K562 (cell line): ENCODE measurements around the gene STAT6. TPM values are rescaled to one million over a fixed set of nuclear protein-coding genes. Genes with fewer than 3 reads are reported as not detected.

Experiments
- ATAC-seq: fragments of 200-7000 bp; cut with Tn5 transposase; 3 replicates; pipeline ENCODE4 v1.9.1; 2020; ENCODE audit warnings: moderate library complexity
- BruUV-seq: library from RNA; stranded (reverse); fragments of 400-500 nt; replicated peaks from 2 replicates; lab custom pipeline; 2021; lab: Mats Ljungman, UMichigan
- CTCF ChIA-PET: fragments of 300-600 bp; formaldehyde crosslinking; extraction: SDS; loops from one replicate; lab custom pipeline; 2021; ENCODE audit warnings: low intra/inter-chr PET ratio; lab: Yijun Ruan, JAX
- POLR2A ChIA-PET: fragments of 300-600, 350-650 bp; sonication (Branson Sonifier 250); formaldehyde crosslinking; extraction: SDS; loops from one replicate; lab custom pipeline; 2021; ENCODE audit warnings: antibody characterized with exemption, inconsistent platforms; lab: Yijun Ruan, JAX
- DNase-seq, 4 experiments: peaks; one replicate each; pipeline versions ENCODE4 v3.0.0 to v3.0.0-alpha.2; 2011 to 2018; ENCODE audit warnings: low spot score in 3 of 4, mixed read lengths in 3 of 4; ENCODE audit errors: extremely low read depth in 1 of 4
- FAIRE-seq: peaks from 2 replicates; lab custom pipeline; 2011; peaks lifted over from hg19 to GRCh38; lab: Jason Lieb, UNC
- H2AFZ ChIP-seq: 2 replicates; pipeline ENCODE4 v1.6.0; 2011; ENCODE audit warnings: low read depth, low read length, control low read depth, inconsistent platforms
- H3K27ac ChIP-seq: fragments of 200-600 bp; 3 replicates; pipeline ENCODE4 v1.8.0; 2011; ENCODE audit warnings: low read depth, mild to moderate bottlenecking, control low read depth, inconsistent platforms, low read length, moderate library complexity, mixed read lengths; ENCODE audit errors: extremely low read depth
- H3K27me3 ChIP-seq, 2 experiments: fragments of 300-600 bp in 1 of 2; 2 replicates in 1 of 2; 3 replicates in 1 of 2; pipeline versions ENCODE4 v1.6.0 to v1.8.0; 2011; ENCODE audit warnings: inconsistent platforms in 2 of 2, low read length in 2 of 2, mild to moderate bottlenecking in 1 of 2, mixed read lengths in 1 of 2, moderate library complexity in 1 of 2; ENCODE audit not compliant: control insufficient read depth in 2 of 2, insufficient read depth in 2 of 2
- H3K36me3 ChIP-seq: fragments of 300-600 bp; 3 replicates; pipeline ENCODE4 v1.8.0; 2011; ENCODE audit warnings: mild to moderate bottlenecking, low read length, inconsistent platforms; ENCODE audit not compliant: control insufficient read depth, insufficient read depth
- H3K4me1 ChIP-seq, 2 experiments: fragments of 200-600 bp in 1 of 2; replicated peaks in 1 of 2; 2 replicates in 1 of 2; 3 replicates in 1 of 2; pipeline versions ENCODE4 v1.5.1 to v1.8.0; 2011; ENCODE audit warnings: inconsistent platforms in 2 of 2, low read length in 2 of 2, mild to moderate bottlenecking in 1 of 2, mixed read lengths in 1 of 2, moderate library complexity in 1 of 2; ENCODE audit not compliant: control insufficient read depth in 2 of 2, insufficient read depth in 2 of 2
- H3K4me2 ChIP-seq: 2 replicates; pipeline ENCODE4 v1.6.1; 2011; ENCODE audit warnings: low read length, control low read depth, inconsistent platforms, mixed read lengths; ENCODE audit not compliant: insufficient read depth
- H3K4me3 ChIP-seq: fragments of 200-600 bp; sonication (generic), shearing (Covaris generic); 2 replicates; pipeline ENCODE4 v1.5.1; 2016; ENCODE audit warnings: control low read depth, inconsistent platforms
- H3K79me2 ChIP-seq: fragments of 200-600 bp; 3 replicates; pipeline ENCODE4 v1.8.0; 2011; ENCODE audit warnings: low read length, inconsistent platforms; ENCODE audit not compliant: control insufficient read depth, insufficient read depth
- H3K9ac ChIP-seq, 2 experiments: 2 replicates each; pipeline versions ENCODE4 v1.6.0 to v1.6.1; 2011; ENCODE audit warnings: low read depth in 2 of 2, low read length in 2 of 2, control low read depth in 1 of 2, inconsistent platforms in 1 of 2, mild to moderate bottlenecking in 1 of 2, mixed read lengths in 1 of 2; ENCODE audit not compliant: insufficient read depth in 1 of 2
- H3K9me1 ChIP-seq: one replicate; pipeline ENCODE4 v1.6.0; 2011; ENCODE audit warnings: inconsistent platforms, mild to moderate bottlenecking, low read length, moderate library complexity; ENCODE audit not compliant: control insufficient read depth, insufficient read depth
- H3K9me3 ChIP-seq: replicated peaks from 2 replicates; pipeline ENCODE4 v1.5.1; 2011; ENCODE audit warnings: low read depth, low read length, inconsistent platforms; ENCODE audit not compliant: control insufficient read depth, insufficient read depth
- H4K20me1 ChIP-seq: replicated peaks from 2 replicates; pipeline ENCODE4 v1.6.1; 2011; ENCODE audit warnings: low read length, inconsistent platforms, mixed read lengths; ENCODE audit not compliant: control insufficient read depth, insufficient read depth
- CBX2 ChIP-seq: fragments of 200-600 bp; sonication (generic); IDR thresholded peaks from one replicate; pipeline ENCODE4 v1.6.1; 2012; ENCODE audit warnings: mild to moderate bottlenecking, low read length, inconsistent platforms; ENCODE audit not compliant: insufficient read depth, poor library complexity, severe bottlenecking
- CREBBP ChIP-seq: IDR thresholded peaks from one replicate; pipeline ENCODE4 v1.6.1; 2012; ENCODE audit warnings: low read depth, mild to moderate bottlenecking, control low read depth, inconsistent platforms, low read length
- HDAC1 ChIP-seq, 2 experiments: fragments of 450-650 bp; IDR thresholded peaks; 2 replicates each; pipeline ENCODE4 v1.6.1; 2016 to 2017; ENCODE audit warnings: inconsistent platforms in 1 of 2, mild to moderate bottlenecking in 1 of 2, moderate library complexity in 1 of 2
- NONO ChIP-seq, 2 experiments: fragments of 200-400 bp in 1 of 2; fragments of 450-650 bp in 1 of 2; formaldehyde crosslinking in 1 of 2; IDR thresholded peaks; 2 replicates each; pipeline ENCODE4 v1.6.1; 2017; ENCODE audit warnings: low read depth in 2 of 2, mild to moderate bottlenecking in 2 of 2, moderate library complexity in 2 of 2, low read length in 1 of 2
- PRMT5 ChIP-seq: sonication (generic); formaldehyde crosslinking; IDR thresholded peaks from 2 replicates; pipeline ENCODE4 v1.5.0; 2020; ENCODE audit warnings: missing genetic modification reagents
- SMARCB1 ChIP-seq: IDR thresholded peaks from 2 replicates; pipeline ENCODE4 v1.6.1; 2011; ENCODE audit warnings: improper control_type of control experiment, low read depth; ENCODE audit not compliant: insufficient read length
- SP1 ChIP-seq: sonication (generic); formaldehyde crosslinking; IDR thresholded peaks from 2 replicates; pipeline ENCODE4 v1.8.1; 2022; ENCODE audit warnings: mild to moderate bottlenecking, missing genetic modification reagents
- TOE1 ChIP-seq, 2 experiments: fragments of 450-650 bp in 1 of 2; sonication (generic) in 1 of 2; formaldehyde crosslinking in 1 of 2; IDR thresholded peaks; 2 replicates each; pipeline versions ENCODE4 v1.7.1 to v1.8.0; 2016 to 2022; ENCODE audit warnings: borderline replicate concordance in 2 of 2, mild to moderate bottlenecking in 2 of 2, antibody characterized with exemption in 1 of 2, inconsistent platforms in 1 of 2, low read depth in 1 of 2, missing genetic modification reagents in 1 of 2, moderate library complexity in 1 of 2
- ZFP1 ChIP-seq: fragments of 450-650 bp; formaldehyde crosslinking; IDR thresholded peaks from 2 replicates; pipeline ENCODE4 v1.4.0; 2020; ENCODE audit warnings: mild to moderate bottlenecking, mixed read lengths
- WGBS: fragments of 100-300 bp; shearing (Covaris generic); methylation state at CpG from one replicate; pipeline ENCODE4 v1.1.6; 2016; ENCODE audit warnings: low coverage, mixed read lengths; ENCODE audit not compliant: insufficient coverage; ENCODE audit errors: missing lambda C conversion rate; 5-methylcytosine and 5-hydroxymethylcytosine counted together
- in situ Hi-C: fragments of 300-500 bp; cut with MboI; formaldehyde crosslinking; loops from 4 replicates; pipeline ENCODE4 v1.15.0; 2018; ENCODE audit warnings: inconsistent platforms, mixed read lengths
- intact Hi-C: fragments of 100-400 bp; cut with micrococcal nuclease; formaldehyde crosslinking; loops from 2 replicates; pipeline ENCODE4 v1.14.2; 2022
- polyA plus RNA-seq, 8 experiments: library from polyadenylated mRNA; depleted of rRNA in 4 of 8; stranded (reverse) in 5 of 8; unstranded in 3 of 8; fragments of >200 nt; fragmentation: Nextera tagmentation in 2 of 8; fragmentation: Illumina TruSeq in 1 of 8; extraction: Ambion mirVana in 2 of 8; extraction: Trizol in 1 of 8; gene quantifications; 2 replicates each; pipeline versions ENCODE4 v1.2.1 to v1.2.3, GENCODE V29; 2011 to 2014; ENCODE audit warnings: inconsistent platforms in 1 of 8, missing spikeins in 1 of 8
- total RNA-seq, 7 experiments: library from RNA; depleted of rRNA in 6 of 7; stranded (reverse); fragments of >200 nt in 6 of 7; fragmentation: Illumina TruSeq in 2 of 7; extraction: Trizol in 2 of 7; gene quantifications; 2 replicates each; pipeline versions ENCODE4 v1.2.1 to v1.2.3, GENCODE V29; 2011 to 2021; ENCODE audit warnings: low replicate concordance in 1 of 7
- TF ChIP-seq, protein P1 (sequence below): sonication (generic); formaldehyde crosslinking; IDR thresholded peaks from 2 replicates; pipeline ENCODE4 v1.8.0; 2023; ENCODE audit warnings: missing genetic modification reagents, mild to moderate bottlenecking, borderline replicate concordance
- TF ChIP-seq, protein P2 (sequence below): IDR thresholded peaks from 3 replicates; pipeline ENCODE4 v1.6.1; 2011; ENCODE audit warnings: borderline replicate concordance, mild to moderate bottlenecking; ENCODE audit not compliant: insufficient read length, insufficient read depth
- TF ChIP-seq, protein P3 (sequence below): sonication (generic); formaldehyde crosslinking; IDR thresholded peaks from 2 replicates; pipeline ENCODE4 v1.8.1; 2023; ENCODE audit warnings: mild to moderate bottlenecking, missing genetic modification reagents

Gene STAT6
- total and polyA plus RNA-seq, 9 of the 15 experiments (the other 6 are each of a cell fraction or from before 2014, with no cell fraction given), result 2.4 to 49.5 (median 26.5) TPM

DNA sequence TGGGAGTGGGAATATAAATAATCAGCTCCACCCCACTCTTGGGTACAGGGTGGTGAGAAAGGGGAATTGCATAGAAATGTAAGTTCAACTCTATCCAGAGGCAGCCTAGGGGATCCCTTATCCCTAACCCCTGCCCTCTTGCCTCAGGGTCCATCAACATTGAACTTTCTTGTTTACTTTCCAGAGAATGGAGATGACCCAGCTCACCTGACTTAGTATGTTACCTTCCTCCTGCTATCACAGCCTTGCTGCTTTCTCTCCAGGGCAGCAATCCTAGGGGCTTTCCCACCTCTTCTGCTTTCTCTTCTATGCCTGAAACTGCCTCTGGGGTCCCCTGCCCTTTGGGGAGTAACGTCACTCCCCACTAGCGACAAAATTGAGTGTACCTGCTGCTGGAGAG, 19.8 kb upstream of the STAT6 start:
- no peak for ATAC-seq
- Histone ChIP-seq H2AFZ (no peak overlapping the region), H3K79me2 (no peaks in the 10 kb centered on the region), H4K20me1 (no peaks in the 10 kb centered on the region), H3K4me3 (no peak overlapping the region), H3K27me3 (no peaks in the 10 kb centered on the region), H3K9me3 (no peaks in the 10 kb centered on the region), H3K9ac (no peak overlapping the region)
- WGBS, result 11% methylated on average over 2 of the region's 2 CpGs
- TF ChIP-seq, protein P1, sequence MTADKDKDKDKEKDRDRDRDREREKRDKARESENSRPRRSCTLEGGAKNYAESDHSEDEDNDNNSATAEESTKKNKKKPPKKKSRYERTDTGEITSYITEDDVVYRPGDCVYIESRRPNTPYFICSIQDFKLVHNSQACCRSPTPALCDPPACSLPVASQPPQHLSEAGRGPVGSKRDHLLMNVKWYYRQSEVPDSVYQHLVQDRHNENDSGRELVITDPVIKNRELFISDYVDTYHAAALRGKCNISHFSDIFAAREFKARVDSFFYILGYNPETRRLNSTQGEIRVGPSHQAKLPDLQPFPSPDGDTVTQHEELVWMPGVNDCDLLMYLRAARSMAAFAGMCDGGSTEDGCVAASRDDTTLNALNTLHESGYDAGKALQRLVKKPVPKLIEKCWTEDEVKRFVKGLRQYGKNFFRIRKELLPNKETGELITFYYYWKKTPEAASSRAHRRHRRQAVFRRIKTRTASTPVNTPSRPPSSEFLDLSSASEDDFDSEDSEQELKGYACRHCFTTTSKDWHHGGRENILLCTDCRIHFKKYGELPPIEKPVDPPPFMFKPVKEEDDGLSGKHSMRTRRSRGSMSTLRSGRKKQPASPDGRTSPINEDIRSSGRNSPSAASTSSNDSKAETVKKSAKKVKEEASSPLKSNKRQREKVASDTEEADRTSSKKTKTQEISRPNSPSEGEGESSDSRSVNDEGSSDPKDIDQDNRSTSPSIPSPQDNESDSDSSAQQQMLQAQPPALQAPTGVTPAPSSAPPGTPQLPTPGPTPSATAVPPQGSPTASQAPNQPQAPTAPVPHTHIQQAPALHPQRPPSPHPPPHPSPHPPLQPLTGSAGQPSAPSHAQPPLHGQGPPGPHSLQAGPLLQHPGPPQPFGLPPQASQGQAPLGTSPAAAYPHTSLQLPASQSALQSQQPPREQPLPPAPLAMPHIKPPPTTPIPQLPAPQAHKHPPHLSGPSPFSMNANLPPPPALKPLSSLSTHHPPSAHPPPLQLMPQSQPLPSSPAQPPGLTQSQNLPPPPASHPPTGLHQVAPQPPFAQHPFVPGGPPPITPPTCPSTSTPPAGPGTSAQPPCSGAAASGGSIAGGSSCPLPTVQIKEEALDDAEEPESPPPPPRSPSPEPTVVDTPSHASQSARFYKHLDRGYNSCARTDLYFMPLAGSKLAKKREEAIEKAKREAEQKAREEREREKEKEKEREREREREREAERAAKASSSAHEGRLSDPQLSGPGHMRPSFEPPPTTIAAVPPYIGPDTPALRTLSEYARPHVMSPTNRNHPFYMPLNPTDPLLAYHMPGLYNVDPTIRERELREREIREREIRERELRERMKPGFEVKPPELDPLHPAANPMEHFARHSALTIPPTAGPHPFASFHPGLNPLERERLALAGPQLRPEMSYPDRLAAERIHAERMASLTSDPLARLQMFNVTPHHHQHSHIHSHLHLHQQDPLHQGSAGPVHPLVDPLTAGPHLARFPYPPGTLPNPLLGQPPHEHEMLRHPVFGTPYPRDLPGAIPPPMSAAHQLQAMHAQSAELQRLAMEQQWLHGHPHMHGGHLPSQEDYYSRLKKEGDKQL, result no peak
- TF ChIP-seq TOE1 (IDR thresholded peaks at IDR 0.05; ENCODE audit: borderline replicate concordance) (no peak), TOE1 (CRISPR knock-in tag; IDR thresholded peaks at IDR 0.05; ENCODE audit: borderline replicate concordance, low read depth) (no peak), PRMT5 (CRISPR knock-in tag) (no peak), ZFP1 (CRISPR knock-in tag) (no peak), CREBBP (no peak), SMARCB1 (no peak), NONO (IDR thresholded peaks at IDR 0.05; ENCODE audit: low read depth in 2 of 2, low read length in 1 of 2) (no peak), CBX2 (no peak), SP1 (CRISPR knock-in tag) (no peak), HDAC1 (IDR thresholded peaks at IDR 0.05) (no peak)
- TF ChIP-seq, protein P2, sequence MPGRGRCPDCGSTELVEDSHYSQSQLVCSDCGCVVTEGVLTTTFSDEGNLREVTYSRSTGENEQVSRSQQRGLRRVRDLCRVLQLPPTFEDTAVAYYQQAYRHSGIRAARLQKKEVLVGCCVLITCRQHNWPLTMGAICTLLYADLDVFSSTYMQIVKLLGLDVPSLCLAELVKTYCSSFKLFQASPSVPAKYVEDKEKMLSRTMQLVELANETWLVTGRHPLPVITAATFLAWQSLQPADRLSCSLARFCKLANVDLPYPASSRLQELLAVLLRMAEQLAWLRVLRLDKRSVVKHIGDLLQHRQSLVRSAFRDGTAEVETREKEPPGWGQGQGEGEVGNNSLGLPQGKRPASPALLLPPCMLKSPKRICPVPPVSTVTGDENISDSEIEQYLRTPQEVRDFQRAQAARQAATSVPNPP, result no peak
- TF ChIP-seq, protein P3, sequence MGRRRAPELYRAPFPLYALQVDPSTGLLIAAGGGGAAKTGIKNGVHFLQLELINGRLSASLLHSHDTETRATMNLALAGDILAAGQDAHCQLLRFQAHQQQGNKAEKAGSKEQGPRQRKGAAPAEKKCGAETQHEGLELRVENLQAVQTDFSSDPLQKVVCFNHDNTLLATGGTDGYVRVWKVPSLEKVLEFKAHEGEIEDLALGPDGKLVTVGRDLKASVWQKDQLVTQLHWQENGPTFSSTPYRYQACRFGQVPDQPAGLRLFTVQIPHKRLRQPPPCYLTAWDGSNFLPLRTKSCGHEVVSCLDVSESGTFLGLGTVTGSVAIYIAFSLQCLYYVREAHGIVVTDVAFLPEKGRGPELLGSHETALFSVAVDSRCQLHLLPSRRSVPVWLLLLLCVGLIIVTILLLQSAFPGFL, result no peak
- TF ChIP-seq, all 486 proteins: peak for 0
- FAIRE-seq (no peak), DNase-seq (no peak)
- Histone ChIP-seq H3K4me2 (no peak overlapping the region), H3K9me1 (no peaks in the 10 kb centered on the region), H3K36me3 (no peaks in the 10 kb centered on the region), H3K27ac (no peak overlapping the region), H3K4me1 (peaks cover 18 to 39% of the 10 kb centered on the region in 2 experiments)
- intact Hi-C loops (no loop called here), in situ Hi-C loops (no loop called here)
- CTCF ChIA-PET, result no interaction called here
- POLR2A ChIA-PET, result interaction anchor here (1.4 kb wide), 1 partner anchor 19 kb away, joined by 5 read pairs; no protein-coding TSS in a partner anchor
- BruUV-seq, result no TSS peak
